Neuronal stem cell (in vitro differentiated cells): ENCODE data around the gene FARS2.

ENCODE experiments used
- DNase-seq: peaks from one replicate; pipeline ENCODE4 v3.0.0-alpha.2; 2013; ENCODE audit warnings: low spot score
- H2AFZ ChIP-seq: one replicate; pipeline ENCODE4 v1.6.1; 2013; ENCODE audit warnings: mild to moderate bottlenecking, low read length, inconsistent platforms
- H2AK5ac ChIP-seq: 2 replicates; pipeline ENCODE4 v1.6.1; 2013; ENCODE audit warnings: low read depth, mild to moderate bottlenecking, inconsistent platforms, low read length, moderate library complexity, mixed read lengths
- H2BK120ac ChIP-seq: 2 replicates; pipeline ENCODE4 v1.6.1; 2013; ENCODE audit warnings: low read depth, mild to moderate bottlenecking, inconsistent platforms, low read length, moderate library complexity, mixed read lengths
- H2BK12ac ChIP-seq: one replicate; pipeline ENCODE4 v1.6.1; 2013; ENCODE audit warnings: low read length, inconsistent platforms
- H2BK15ac ChIP-seq: 2 replicates; pipeline ENCODE4 v1.6.1; 2013; ENCODE audit warnings: mild to moderate bottlenecking, low read length, inconsistent platforms, mixed read lengths
- H2BK5ac ChIP-seq: one replicate; pipeline ENCODE4 v1.6.1; 2013; ENCODE audit warnings: inconsistent platforms, mild to moderate bottlenecking, low read length, moderate library complexity
- H3K14ac ChIP-seq: one replicate; pipeline ENCODE4 v1.6.1; 2013; ENCODE audit warnings: low read length, inconsistent platforms
- H3K18ac ChIP-seq: 2 replicates; pipeline ENCODE4 v1.6.1; 2013; ENCODE audit warnings: low read length, inconsistent platforms
- H3K23ac ChIP-seq: 2 replicates; pipeline ENCODE4 v1.6.1; 2013; ENCODE audit warnings: low read depth, mild to moderate bottlenecking, mixed read lengths, low read length, inconsistent platforms; ENCODE audit not compliant: poor library complexity
- H3K27ac ChIP-seq: replicated peaks from 3 replicates; pipeline ENCODE4 v1.5.1; 2013; ENCODE audit warnings: low read length, inconsistent platforms
- H3K27me3 ChIP-seq, 3 experiments: 2 replicates each; pipeline ENCODE4 v1.6.1; 2013; ENCODE audit warnings: low read length in 3 of 3, mild to moderate bottlenecking in 2 of 3, inconsistent platforms in 1 of 3, low read depth in 1 of 3, mixed read lengths in 1 of 3, moderate library complexity in 1 of 3; ENCODE audit not compliant: control insufficient read depth in 3 of 3, insufficient read depth in 3 of 3
- H3K36me3 ChIP-seq, 2 donors: replicated peaks in 1 of 2; 2 replicates each; pipeline ENCODE4 v1.6.1; 2013; ENCODE audit warnings: low read length in 2 of 2; ENCODE audit not compliant: control insufficient read depth in 2 of 2, insufficient read depth in 2 of 2
- H3K4ac ChIP-seq: 2 replicates; pipeline ENCODE4 v1.6.1; 2013; ENCODE audit warnings: inconsistent platforms, mild to moderate bottlenecking, low read length, moderate library complexity
- H3K4me1 ChIP-seq, 2 donors: 1 replicate in 1 of 2; 2 replicates in 1 of 2; pipeline ENCODE4 v1.6.1; 2013; ENCODE audit warnings: low read length in 2 of 2, low read depth in 1 of 2; ENCODE audit not compliant: control insufficient read depth in 2 of 2, insufficient read depth in 1 of 2
- H3K4me2 ChIP-seq: one replicate; pipeline ENCODE4 v1.6.1; 2013; ENCODE audit warnings: mild to moderate bottlenecking, low read length, inconsistent platforms; ENCODE audit not compliant: insufficient read depth, poor library complexity, severe bottlenecking
- H3K4me3 ChIP-seq, 2 donors: 2 replicates each; pipeline ENCODE4 v1.5.1; 2013; ENCODE audit warnings: low read length in 2 of 2, mild to moderate bottlenecking in 2 of 2, inconsistent platforms in 1 of 2, moderate library complexity in 1 of 2
- H3K79me1 ChIP-seq: one replicate; pipeline ENCODE4 v1.6.1; 2013; ENCODE audit warnings: low read depth, mild to moderate bottlenecking, inconsistent platforms, low read length, moderate library complexity
- H3K9ac ChIP-seq: one replicate; pipeline ENCODE4 v1.6.1; 2013; ENCODE audit warnings: mild to moderate bottlenecking, low read depth, low read length, inconsistent platforms; ENCODE audit not compliant: poor library complexity
- H3K9me3 ChIP-seq, 2 donors: replicated peaks in 1 of 2; 2 replicates each; pipeline versions ENCODE3 to v1.6.1; 2013; ENCODE audit warnings: low read length in 2 of 2, mild to moderate bottlenecking in 2 of 2, inconsistent platforms in 1 of 2, low read depth in 1 of 2, mixed read lengths in 1 of 2, moderate library complexity in 1 of 2; ENCODE audit not compliant: control insufficient read depth in 2 of 2, insufficient read depth in 1 of 2
- H4K8ac ChIP-seq: one replicate; pipeline ENCODE4 v1.6.1; 2013; ENCODE audit warnings: low read depth, mild to moderate bottlenecking, inconsistent platforms, low read length, moderate library complexity
- H4K91ac ChIP-seq: one replicate; pipeline ENCODE4 v1.6.1; 2013; ENCODE audit warnings: low read length, low read depth, mild to moderate bottlenecking, inconsistent platforms; ENCODE audit not compliant: poor library complexity
- WGBS, 2 donors: extraction: QIAGEN DNeasy Blood & Tissue Kit; methylation state at CpG; one replicate each; pipeline ENCODE4 v1.1.7; 2013; ENCODE audit warnings: missing lambda C conversion rate in 2 of 2, mixed read lengths in 1 of 2; ENCODE audit not compliant: insufficient read length in 2 of 2, insufficient replicate concordance in 1 of 2; ENCODE audit errors: extremely low coverage in 2 of 2; 5-methylcytosine and 5-hydroxymethylcytosine counted together

The FARS2 gene

DNA sequence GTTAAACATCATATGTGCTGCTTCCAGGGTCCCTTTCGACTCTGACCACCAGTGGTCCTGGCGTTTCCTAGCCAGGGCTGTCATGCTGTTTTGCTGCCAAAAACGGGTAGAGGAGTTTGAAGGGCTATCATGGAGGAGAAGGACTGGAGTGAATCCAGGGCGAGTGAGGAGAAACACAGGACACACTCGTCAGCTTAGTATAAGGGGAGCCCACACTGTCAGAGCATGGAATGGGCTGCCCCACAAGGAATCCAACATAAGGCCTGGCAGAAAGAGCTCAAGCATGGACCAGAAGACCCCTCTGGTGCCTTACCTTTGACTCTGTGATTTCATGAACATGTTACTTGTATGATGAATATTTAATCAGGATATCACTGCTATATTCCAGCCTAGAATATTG, 498.3 kb downstream of the FARS2 start:
- no peak overlapping the region for H3K4ac ChIP-seq
- no peak overlapping the region for H3K4me2 ChIP-seq
- H3K23ac ChIP-seq: no peak overlapping the region
- H3K9me3 ChIP-seq: peaks cover 2 to 10% of the 10 kb centered on the region in 2 donors
- no peak overlapping the region for H2BK120ac ChIP-seq
- H3K27ac ChIP-seq: no peak overlapping the region
- H2BK12ac ChIP-seq: no peak overlapping the region
- no peaks in the 10 kb centered on the region for H3K36me3 ChIP-seq
- no peak for DNase-seq
- no peak overlapping the region for H2AFZ ChIP-seq
- no peak overlapping the region for H2BK15ac ChIP-seq
- H4K91ac ChIP-seq: no peak overlapping the region
- no peak overlapping the region for H3K9ac ChIP-seq
- H3K4me3 ChIP-seq: no peak overlapping the region
- no peak overlapping the region for H4K8ac ChIP-seq
- no peaks in the 10 kb centered on the region for H3K79me1 ChIP-seq
- no peaks in the 10 kb centered on the region for H3K27me3 ChIP-seq
- H3K4me1 ChIP-seq: peaks cover 0 to 9% of the 10 kb centered on the region in 2 donors
- H2BK5ac ChIP-seq: no peak overlapping the region
- H2AK5ac ChIP-seq: no peak overlapping the region
- no CpG with 5 or more reads among the region's 5 CpGs for WGBS, 2 donors
- H3K14ac ChIP-seq: no peak overlapping the region
- H3K18ac ChIP-seq: no peak overlapping the region

DNA sequence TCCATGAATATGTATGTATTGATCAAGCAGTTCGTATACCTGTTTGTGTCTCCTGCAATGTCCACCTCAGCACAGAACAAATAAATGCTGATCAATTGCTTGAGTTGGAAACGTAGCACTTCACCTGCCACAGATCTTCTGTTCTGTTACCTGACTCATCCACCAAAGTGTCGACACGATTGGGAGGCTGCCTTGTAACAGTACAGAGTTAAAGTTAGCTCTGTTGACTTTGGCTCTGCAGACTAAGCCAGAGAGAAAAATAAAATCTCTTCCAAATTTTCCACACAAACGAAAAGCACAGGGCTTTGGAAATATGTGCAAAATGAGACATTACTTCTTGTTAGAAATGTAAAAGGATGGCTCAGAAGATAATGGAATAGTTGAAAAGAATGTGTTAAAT, 500.1 kb downstream of the FARS2 start:
- no peak overlapping the region for H2AK5ac ChIP-seq
- no peaks in the 10 kb centered on the region for H3K27me3 ChIP-seq
- H3K4me1 ChIP-seq: peaks cover 0 to 10% of the 10 kb centered on the region in 2 donors
- no peak overlapping the region for H2BK120ac ChIP-seq
- no peaks in the 10 kb centered on the region for H3K79me1 ChIP-seq
- H4K8ac ChIP-seq: no peak overlapping the region
- no peak overlapping the region for H2BK12ac ChIP-seq
- H2BK15ac ChIP-seq: no peak overlapping the region
- H3K4me2 ChIP-seq: no peak overlapping the region
- no peak overlapping the region for H3K4ac ChIP-seq
- no peak overlapping the region for H3K14ac ChIP-seq
- no peak for DNase-seq
- no peak overlapping the region for H3K4me3 ChIP-seq
- H3K27ac ChIP-seq: no peak overlapping the region
- no peaks in the 10 kb centered on the region for H3K36me3 ChIP-seq
- no peak overlapping the region for H2AFZ ChIP-seq
- no peak overlapping the region for H2BK5ac ChIP-seq
- no peak overlapping the region for H3K18ac ChIP-seq
- H4K91ac ChIP-seq: no peak overlapping the region
- H3K9me3 ChIP-seq: no peaks in the 10 kb centered on the region
- H3K23ac ChIP-seq: no peak overlapping the region
- WGBS, 2 donors: no CpG with 5 or more reads among the region's 5 CpGs
- no peak overlapping the region for H3K9ac ChIP-seq

DNA sequence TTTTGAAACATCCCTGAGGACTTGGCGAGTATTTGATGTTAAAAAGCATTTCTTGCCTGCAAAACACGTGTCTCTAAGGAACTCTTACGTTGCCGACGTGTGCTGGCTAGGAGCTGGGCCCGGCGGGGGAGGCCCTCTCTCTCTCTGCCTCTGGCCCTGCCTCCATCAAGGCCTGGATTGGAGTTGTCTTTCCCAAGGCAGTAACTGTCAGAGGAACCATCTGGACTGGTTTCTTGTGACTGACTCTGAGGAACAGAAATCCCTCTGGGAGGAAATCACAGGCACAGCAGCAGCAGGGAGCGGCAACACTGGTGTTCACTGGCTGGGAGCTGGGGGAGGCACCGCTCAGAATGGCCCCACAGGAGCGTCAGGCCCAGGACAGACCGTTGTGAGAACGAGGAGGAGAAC, 501.3 kb downstream of the FARS2 start:
- no peak for DNase-seq
- no CpG with 5 or more reads among the region's 12 CpGs for WGBS, 2 donors

DNA sequence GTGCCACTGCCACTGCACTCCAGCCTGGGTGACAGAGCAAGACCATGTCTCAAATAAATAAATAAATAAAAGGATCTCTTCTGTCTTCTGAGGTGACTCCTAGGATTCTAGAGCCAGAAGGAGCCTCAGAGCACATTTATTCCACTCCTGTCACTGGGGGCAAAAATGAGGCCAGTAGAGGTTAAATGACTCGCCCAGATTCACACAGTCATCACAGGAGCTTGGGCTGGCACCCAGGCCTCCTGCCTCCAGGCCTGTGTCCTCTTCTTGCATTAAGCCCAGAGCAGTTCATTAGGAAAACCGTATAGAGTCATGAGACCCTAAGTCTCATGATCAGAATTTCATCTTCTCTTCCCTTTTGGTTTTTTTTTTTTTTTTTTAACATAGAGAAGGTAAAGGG, 502.1 kb downstream of the FARS2 start:
- no peak overlapping the region for H3K18ac ChIP-seq
- no peak overlapping the region for H3K14ac ChIP-seq
- H3K27ac ChIP-seq: no peak overlapping the region
- no peaks in the 10 kb centered on the region for H3K36me3 ChIP-seq
- H2BK12ac ChIP-seq: no peak overlapping the region
- no peak overlapping the region for H3K23ac ChIP-seq
- no peak overlapping the region for H3K4me3 ChIP-seq
- no peak overlapping the region for H3K4ac ChIP-seq
- H4K91ac ChIP-seq: no peak overlapping the region
- DNase-seq: no peak
- H2BK120ac ChIP-seq: no peak overlapping the region
- H2AFZ ChIP-seq: no peak overlapping the region
- peaks cover 5 to 9% of the 10 kb centered on the region in 2 donors for H3K9me3 ChIP-seq
- no CpG with 5 or more reads among the region's 2 CpGs for WGBS, 2 donors
- no peak overlapping the region for H2BK15ac ChIP-seq
- H3K79me1 ChIP-seq: no peaks in the 10 kb centered on the region
- H2BK5ac ChIP-seq: no peak overlapping the region
- H2AK5ac ChIP-seq: no peak overlapping the region
- no peak overlapping the region for H3K4me2 ChIP-seq
- no peak overlapping the region for H4K8ac ChIP-seq
- H3K27me3 ChIP-seq: no peaks in the 10 kb centered on the region
- H3K4me1 ChIP-seq: peaks cover 0 to 10% of the 10 kb centered on the region in 2 donors
- H3K9ac ChIP-seq: no peak overlapping the region

More for the DNA sequence above, 501.3 kb downstream of the FARS2 start:
- Histone ChIP-seq H3K23ac (no peak overlapping the region), H3K4me1 (peaks cover 0 to 10% of the 10 kb centered on the region in 2 donors), H3K4me3 (no peak overlapping the region), H2AFZ (no peak overlapping the region), H3K14ac (no peak overlapping the region), H2AK5ac (peak overlapping the region; percentile 72), H2BK12ac (peak overlapping the region; percentile 2), H3K79me1 (no peaks in the 10 kb centered on the region), H2BK5ac (no peak overlapping the region), H2BK15ac (no peak overlapping the region), H3K27me3 (no peaks in the 10 kb centered on the region), H3K27ac (no peak overlapping the region), H4K8ac (no peak overlapping the region), H3K4ac (no peak overlapping the region), H2BK120ac (no peak overlapping the region), H3K18ac (peak overlapping the region; percentile 7), H3K9me3 (peaks cover 2 to 3% of the 10 kb centered on the region in 2 donors), H4K91ac (no peak overlapping the region), H3K36me3 (no peaks in the 10 kb centered on the region), H3K9ac (no peak overlapping the region), H3K4me2 (no peak overlapping the region)
